GM11168 (cell line): Measurements from ENCODE around the gene MMEL1.
"Not testable (repeated sequence)": the region's sequence is repeated elsewhere in the genome, so short reads cannot be mapped to it uniquely, and the experiment has no call there.

Experiments used
- in situ Hi-C: fragments of 300-500 bp; cut with MboI; formaldehyde crosslinking; loops from one replicate; pipeline ENCODE4 v1.12.0; 2022; ENCODE audit warnings: low sequenced_read_pairs; ENCODE audit not compliant: unreplicated experiment

MMEL1 gene

GRCh38 chr1:2561898-2562895 is 70.6 kb downstream of the MMEL1 start:
- in situ Hi-C loops, result no loop called here

- in situ Hi-C loops, result no loop called here
These were observed 71.4 kb downstream of the MMEL1 start for GRCh38 chr1:2561446-2561845.

DNA sequence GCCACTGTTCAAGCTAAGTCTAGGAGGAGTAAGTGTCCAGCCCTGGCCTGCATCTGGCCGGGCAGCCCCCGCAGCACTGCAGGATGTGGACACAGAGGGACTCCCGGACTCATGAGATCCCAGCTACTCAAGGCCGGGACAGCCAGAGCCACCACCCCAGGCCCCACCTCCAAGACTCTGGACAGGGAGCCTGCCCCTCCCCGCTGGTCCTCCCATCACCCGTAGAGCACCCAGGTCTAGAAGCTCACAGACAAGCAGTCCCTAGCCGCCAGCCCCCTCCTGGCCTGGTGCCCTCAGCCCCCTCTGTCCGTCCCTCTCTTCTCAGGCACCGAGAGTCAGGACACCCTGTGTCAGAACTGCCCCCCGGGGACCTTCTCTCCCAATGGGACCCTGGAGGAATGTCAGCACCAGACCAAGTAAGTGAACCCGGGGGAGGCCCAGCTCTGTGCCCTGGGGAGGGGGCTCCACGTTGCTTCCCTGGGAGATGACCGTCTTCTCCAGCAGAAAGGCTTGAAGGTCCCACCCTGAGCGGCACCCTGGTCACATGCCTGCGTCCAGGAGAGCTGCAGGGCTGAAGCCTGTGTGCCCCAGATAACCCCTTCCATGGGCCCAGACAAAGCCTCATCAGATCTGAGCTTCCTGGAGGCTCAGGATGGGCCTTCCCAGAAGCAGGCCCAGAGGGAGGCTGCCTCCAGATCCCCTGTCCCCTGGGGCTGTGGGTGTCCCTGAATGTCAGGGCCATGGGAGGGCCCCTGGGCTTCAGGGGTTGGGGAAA is 72.3 kb downstream of the MMEL1 start:
- in situ Hi-C loops, result no loop called here

GRCh38 chr1:2559509-2560298 is 73.1 kb downstream of the MMEL1 start:
- in situ Hi-C loops, result no loop called here

- in situ Hi-C loops, result no loop called here
These were observed 74.0 kb downstream of the MMEL1 start for GRCh38 chr1:2558861-2559260.

DNA sequence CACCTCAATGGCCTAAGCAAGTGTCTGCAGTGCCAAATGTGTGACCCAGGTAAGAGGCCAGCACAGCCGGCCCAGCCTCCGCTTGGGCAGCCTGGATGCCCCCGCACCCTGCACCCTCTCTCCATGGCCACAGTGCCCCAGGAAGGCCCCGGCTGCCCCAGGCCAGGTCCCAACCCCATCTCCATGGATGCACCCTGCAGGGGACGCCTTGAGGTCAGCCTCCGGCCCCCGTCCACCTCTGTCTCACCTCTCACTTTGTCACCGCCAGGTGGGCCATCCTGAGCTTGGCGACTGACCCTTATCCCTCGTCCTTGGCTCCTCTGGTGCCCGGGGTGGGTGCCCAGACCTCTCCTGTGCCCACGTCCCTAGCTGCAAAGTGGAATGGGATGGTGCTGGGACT is 74.4 kb downstream of the MMEL1 start:
- in situ Hi-C loops, result no loop called here

DNA sequence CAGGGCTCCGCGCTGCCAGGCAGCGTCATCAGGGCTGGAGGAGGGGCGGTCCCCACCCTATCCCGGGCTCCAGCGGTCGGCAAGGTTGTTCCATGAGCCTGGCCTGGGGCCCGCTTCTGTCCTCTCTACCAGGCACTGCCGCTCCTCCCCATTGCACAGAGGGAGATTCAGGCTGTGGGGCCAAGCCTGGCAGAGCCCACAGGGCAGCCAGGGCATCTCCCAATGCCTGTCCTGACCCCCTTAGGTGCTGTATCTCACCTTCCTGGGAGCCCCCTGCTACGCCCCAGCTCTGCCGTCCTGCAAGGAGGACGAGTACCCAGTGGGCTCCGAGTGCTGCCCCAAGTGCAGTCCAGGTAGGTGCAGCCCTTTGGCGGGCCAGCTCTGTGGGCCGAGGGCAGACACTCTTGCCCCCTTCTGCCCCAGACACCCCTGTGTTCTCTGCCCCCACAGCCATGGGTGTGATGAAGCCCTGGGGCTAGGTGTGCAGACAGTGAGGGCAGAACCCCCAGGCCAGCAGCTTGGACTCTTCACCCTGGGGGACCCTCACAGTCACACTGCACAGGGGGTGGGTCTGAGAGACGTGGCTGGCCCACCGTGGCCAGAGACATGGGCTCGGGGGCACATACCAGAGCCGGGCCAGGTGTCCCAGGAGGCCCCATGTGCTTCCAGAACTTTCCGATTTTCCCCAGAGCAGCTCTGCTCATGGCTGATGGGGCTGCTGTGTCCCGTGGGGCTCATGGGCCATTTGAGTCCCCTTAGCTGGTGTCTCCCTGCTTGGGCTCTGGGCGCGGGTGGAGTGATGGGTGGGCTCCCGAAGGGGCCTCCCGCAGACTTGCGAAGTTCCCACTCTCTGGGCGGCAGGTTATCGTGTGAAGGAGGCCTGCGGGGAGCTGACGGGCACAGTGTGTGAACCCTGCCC is 75.1 kb downstream of the MMEL1 start:
- in situ Hi-C loops, result no loop called here

GRCh38 chr1:2556678-2557481 is 75.9 kb downstream of the MMEL1 start:
- in situ Hi-C loops, result no loop called here

DNA sequence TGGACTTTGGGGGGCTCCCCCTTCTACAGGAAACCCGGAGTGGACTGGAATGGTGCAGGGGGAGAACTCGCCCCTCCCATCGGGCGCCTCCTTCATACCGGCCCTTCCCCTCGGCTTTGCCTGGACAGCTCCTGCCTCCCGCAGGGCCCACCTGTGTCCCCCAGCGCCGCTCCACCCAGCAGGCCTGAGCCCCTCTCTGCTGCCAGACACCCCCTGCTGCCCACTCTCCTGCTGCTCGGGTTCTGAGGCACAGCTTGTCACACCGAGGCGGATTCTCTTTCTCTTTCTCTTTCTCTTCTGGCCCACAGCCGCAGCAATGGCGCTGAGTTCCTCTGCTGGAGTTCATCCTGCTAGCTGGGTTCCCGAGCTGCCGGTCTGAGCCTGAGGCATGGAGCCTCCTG is 76.5 kb downstream of the MMEL1 start, which contains the start of gene TNFRSF14:
TSS of gene TNFRSF14 (plus strand) at position 95 of the 401 bp plus-strand sequence. CDS start at position 389, 294 bp downstream.
- in situ Hi-C loops, result no loop called here

DNA sequence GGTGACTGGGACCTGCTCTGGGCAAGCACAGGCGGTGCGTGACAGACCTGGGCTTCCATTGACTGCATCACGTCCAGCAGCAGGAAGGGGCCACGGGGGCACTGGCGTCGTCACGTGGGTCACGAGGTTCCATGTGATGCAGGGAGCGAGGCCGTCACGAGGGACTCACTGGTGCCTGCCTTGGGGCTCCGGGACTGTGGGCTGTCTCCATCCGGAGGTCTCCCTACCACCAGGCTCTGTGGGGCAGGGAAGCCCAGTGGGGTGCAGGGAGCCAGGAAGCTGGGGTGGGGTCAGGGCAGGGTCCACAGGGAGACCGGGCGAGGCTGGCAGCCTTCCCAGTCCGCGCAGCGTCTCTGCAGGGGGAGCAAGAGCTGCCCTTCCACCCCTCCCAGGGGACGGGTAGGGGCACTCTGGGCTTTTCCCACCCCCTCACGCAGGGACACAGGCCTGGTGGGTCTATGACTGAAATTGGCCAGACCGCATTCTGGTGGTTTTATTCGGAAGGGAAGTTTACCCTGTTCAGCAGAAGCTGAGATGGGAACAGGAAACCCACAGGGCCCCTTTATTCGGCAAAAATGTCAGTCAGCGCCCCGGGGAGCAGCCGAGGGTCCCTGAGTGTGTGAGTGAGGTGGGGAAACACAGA is 77.1 kb downstream of the MMEL1 start:
- in situ Hi-C loops, result no loop called here

GRCh38 chr1:2554621-2555387 is 78.0 kb downstream of the MMEL1 start:
- in situ Hi-C loops, result no loop called here

DNA sequence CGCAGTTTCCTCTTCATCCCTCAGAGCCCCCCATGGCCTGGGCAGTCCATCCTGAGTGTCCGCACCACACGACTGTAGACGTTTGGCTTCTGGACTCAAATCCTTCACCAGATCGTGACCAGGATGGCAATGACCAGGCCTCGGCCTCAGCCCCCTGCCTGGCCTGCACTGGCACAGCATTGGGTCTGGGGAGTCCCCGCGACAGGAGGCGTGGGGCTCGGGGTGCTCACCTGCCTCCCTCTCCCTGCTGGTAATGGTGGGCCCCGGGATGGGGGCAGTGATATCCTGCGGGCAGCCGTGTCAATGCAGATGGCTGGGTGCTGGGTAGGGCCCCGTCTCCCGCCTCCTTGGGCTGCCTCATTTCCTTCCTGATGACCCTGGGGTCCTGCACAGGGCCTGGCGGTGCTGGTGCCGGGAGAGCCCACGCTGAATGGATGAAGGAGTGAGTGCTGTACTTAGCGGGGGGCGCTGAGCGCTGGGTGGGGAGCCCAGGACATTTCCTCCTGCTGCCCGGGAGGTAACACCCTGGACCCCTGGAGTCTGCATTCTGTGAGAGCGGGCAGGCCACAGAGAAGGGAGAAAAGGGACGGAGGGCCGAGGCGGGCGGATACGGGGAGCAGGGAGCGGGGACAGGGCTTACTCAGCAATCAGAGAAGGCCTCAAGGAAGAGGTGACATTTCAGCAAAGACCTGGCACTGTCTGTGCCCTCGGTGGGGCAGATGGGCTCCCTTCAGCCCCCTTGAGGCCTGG is 78.8 kb downstream of the MMEL1 start:
- in situ Hi-C loops, result no loop called here

- in situ Hi-C loops, result not testable (repeated sequence)
These were observed 79.7 kb downstream of the MMEL1 start for GRCh38 chr1:2553076-2553475.

DNA sequence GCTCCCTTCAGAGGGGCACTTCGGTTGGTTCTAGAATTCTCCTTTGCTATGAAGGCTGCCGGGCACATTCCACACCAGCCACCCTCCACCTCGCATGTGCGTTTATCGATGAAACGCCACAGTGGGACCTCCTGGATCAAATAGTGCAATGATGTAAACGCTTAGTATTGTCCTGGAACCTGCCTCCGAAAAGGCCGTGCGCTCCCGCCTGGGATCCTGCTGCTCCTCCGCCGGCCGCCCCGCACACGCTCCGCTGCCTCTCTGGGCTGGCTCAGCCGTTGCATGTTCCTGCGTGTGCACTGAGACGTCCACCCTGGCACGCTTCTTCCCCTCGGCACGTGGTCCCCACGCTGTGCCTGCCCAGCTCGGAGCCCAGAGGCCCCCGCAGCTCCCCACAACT is 80.6 kb downstream of the MMEL1 start:
- in situ Hi-C loops, result no loop called here

DNA sequence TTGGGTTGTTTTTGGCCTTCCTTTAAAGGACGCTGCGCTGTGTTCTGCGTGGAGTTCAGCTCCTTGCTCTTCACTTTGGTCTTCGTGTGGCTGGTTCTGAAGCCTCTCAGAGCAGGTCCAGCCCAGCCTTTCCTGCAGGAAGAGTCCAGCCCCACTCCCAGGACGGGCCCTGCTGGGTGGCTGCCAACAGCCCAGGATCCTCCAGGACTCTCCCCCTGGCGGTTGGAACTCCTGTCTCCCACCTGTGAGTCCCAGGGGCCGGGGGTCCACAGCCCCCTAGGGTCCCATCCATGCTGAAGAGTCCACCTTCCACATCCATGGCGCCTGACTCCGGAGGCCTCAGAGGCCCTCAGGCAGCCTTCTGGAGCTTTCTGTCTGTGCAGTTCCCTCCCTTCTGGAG is 81.3 kb downstream of the MMEL1 start:
- in situ Hi-C loops, result not testable (repeated sequence)

DNA sequence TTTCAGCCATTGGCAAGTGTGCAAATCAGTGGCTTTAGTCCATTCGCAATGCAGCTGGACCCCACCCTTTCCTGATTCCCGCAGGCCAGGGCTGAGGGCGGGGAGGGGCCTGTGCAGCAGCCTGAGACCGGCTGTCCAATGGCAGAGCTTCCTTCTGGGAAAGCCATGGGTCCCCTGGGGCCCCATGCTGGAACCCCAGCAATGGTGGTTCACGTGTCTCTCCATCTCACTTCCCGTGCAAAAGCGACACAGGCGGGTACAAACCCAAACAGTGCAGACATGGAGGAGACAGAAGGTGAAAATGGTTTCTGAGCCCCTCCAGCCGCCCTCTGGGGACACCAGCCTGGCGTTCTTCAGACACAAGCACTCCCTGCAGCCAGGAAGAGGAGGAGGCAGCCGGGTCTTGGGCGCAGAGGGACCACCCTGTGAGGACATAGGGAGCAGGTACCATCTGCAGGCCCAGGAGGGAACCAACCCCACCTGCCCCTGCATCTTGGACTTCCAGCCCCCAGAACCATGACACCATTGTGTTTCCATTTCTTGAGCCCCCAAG is 82.4 kb downstream of the MMEL1 start:
- in situ Hi-C loops, result not testable (repeated sequence)
